IPS-20b (cell line): Measurements from ENCODE around the gene MRPS14.

Source experiments
- H3K27ac ChIP-seq: one replicate; pipeline ENCODE4 v1.5.1; 2013; ENCODE audit warnings: low read length
- H3K27me3 ChIP-seq: 2 replicates; pipeline ENCODE4 v1.6.1; 2013; ENCODE audit warnings: mild to moderate bottlenecking, low read length, inconsistent platforms; ENCODE audit not compliant: insufficient read depth
- H3K36me3 ChIP-seq: 2 replicates; pipeline ENCODE4 v1.6.1; 2013; ENCODE audit warnings: low read depth, mild to moderate bottlenecking, inconsistent platforms, low read length, moderate library complexity; ENCODE audit not compliant: insufficient read depth
- H3K4me1 ChIP-seq: 2 replicates; pipeline ENCODE4 v1.6.1; 2013; ENCODE audit warnings: mild to moderate bottlenecking, control low read depth, inconsistent platforms, low read length, moderate library complexity; ENCODE audit not compliant: insufficient read depth
- H3K4me3 ChIP-seq: 2 replicates; pipeline ENCODE4 v1.5.1; 2013; ENCODE audit warnings: mild to moderate bottlenecking, low read length, inconsistent platforms
- H3K9ac ChIP-seq: 2 replicates; pipeline ENCODE4 v1.6.1; 2013; ENCODE audit warnings: low read depth, mild to moderate bottlenecking, inconsistent platforms, low read length, moderate library complexity
- H3K9me3 ChIP-seq: 2 replicates; pipeline ENCODE4 v1.6.1; 2013; ENCODE audit warnings: mild to moderate bottlenecking, low read depth, low read length, inconsistent platforms; ENCODE audit not compliant: insufficient read depth

The MRPS14 gene

GRCh38 chr1:174996476-174996875, 26.7 kb downstream of the MRPS14 start:
- H3K27ac ChIP-seq: no peak overlapping the region
- H3K36me3 ChIP-seq: peaks cover 26% of the 10 kb centered on the region
- H3K4me1 ChIP-seq: peaks cover 7% of the 10 kb centered on the region

GRCh38 chr1:174995916-174996315, 27.3 kb downstream of the MRPS14 start:
- peaks cover 7% of the 10 kb centered on the region for H3K4me1 ChIP-seq
- H3K36me3 ChIP-seq: peaks cover 32% of the 10 kb centered on the region
- H3K9me3 ChIP-seq: no peaks in the 10 kb centered on the region
- H3K4me3 ChIP-seq: no peak overlapping the region
- no peak overlapping the region for H3K27ac ChIP-seq
- no peak overlapping the region for H3K9ac ChIP-seq
- no peaks in the 10 kb centered on the region for H3K27me3 ChIP-seq

More at GRCh38 chr1:174996476-174996875, 26.7 kb downstream of the MRPS14 start:
- Histone ChIP-seq H3K9me3 (no peaks in the 10 kb centered on the region), H3K4me3 (no peak overlapping the region), H3K27me3 (no peaks in the 10 kb centered on the region), H3K9ac (no peak overlapping the region)

GRCh38 chr1:174995121-174995520, 28.1 kb downstream of the MRPS14 start:
- Histone ChIP-seq H3K27me3 (no peaks in the 10 kb centered on the region), H3K36me3 (peaks cover 40% of the 10 kb centered on the region), H3K4me3 (no peak overlapping the region), H3K27ac (no peak overlapping the region), H3K4me1 (peaks cover 7% of the 10 kb centered on the region), H3K9me3 (no peaks in the 10 kb centered on the region), H3K9ac (no peak overlapping the region)

- H3K36me3 ChIP-seq: peaks cover 73% of the 10 kb centered on the region
- no peak overlapping the region for H3K4me3 ChIP-seq
- H3K27me3 ChIP-seq: no peaks in the 10 kb centered on the region
- H3K9me3 ChIP-seq: no peaks in the 10 kb centered on the region
- H3K27ac ChIP-seq: no peak overlapping the region
- no peak overlapping the region for H3K9ac ChIP-seq
- H3K4me1 ChIP-seq: no peaks in the 10 kb centered on the region
Observed at GRCh38 chr1:174991473-174991872, 31.8 kb downstream of the MRPS14 start.

- H3K9ac ChIP-seq: no peak overlapping the region
- H3K4me3 ChIP-seq: no peak overlapping the region
Observed at GRCh38 chr1:174990382-174990999, 32.7 kb downstream of the MRPS14 start.

GRCh38 chr1:174989536-174990220, 33.5 kb downstream of the MRPS14 start:
- Histone ChIP-seq H3K27ac (no peak overlapping the region), H3K4me1 (no peaks in the 10 kb centered on the region), H3K27me3 (no peaks in the 10 kb centered on the region), H3K36me3 (peaks cover 90% of the 10 kb centered on the region), H3K9ac (no peak overlapping the region), H3K9me3 (no peaks in the 10 kb centered on the region), H3K4me3 (no peak overlapping the region)

More at GRCh38 chr1:174990382-174990999, 32.7 kb downstream of the MRPS14 start:
- no peaks in the 10 kb centered on the region for H3K9me3 ChIP-seq
- H3K4me1 ChIP-seq: no peaks in the 10 kb centered on the region
- no peaks in the 10 kb centered on the region for H3K27me3 ChIP-seq
- H3K27ac ChIP-seq: no peak overlapping the region
- H3K36me3 ChIP-seq: peaks cover 81% of the 10 kb centered on the region

GRCh38 chr1:174988986-174989385, 34.2 kb downstream of the MRPS14 start:
- Histone ChIP-seq H3K27me3 (no peaks in the 10 kb centered on the region), H3K9ac (no peak overlapping the region), H3K27ac (no peak overlapping the region), H3K4me3 (no peak overlapping the region), H3K4me1 (no peaks in the 10 kb centered on the region), H3K36me3 (peaks cover 95% of the 10 kb centered on the region), H3K9me3 (no peaks in the 10 kb centered on the region)

- H3K9me3 ChIP-seq: no peaks in the 10 kb centered on the region
- H3K36me3 ChIP-seq: peaks cover 95% of the 10 kb centered on the region
- no peaks in the 10 kb centered on the region for H3K4me1 ChIP-seq
- H3K27me3 ChIP-seq: no peaks in the 10 kb centered on the region
- no peak overlapping the region for H3K27ac ChIP-seq
- H3K9ac ChIP-seq: no peak overlapping the region
- H3K4me3 ChIP-seq: no peak overlapping the region
Observed at GRCh38 chr1:174988539-174988938, 34.7 kb downstream of the MRPS14 start.

- H3K27me3 ChIP-seq: no peaks in the 10 kb centered on the region
- H3K27ac ChIP-seq: no peak overlapping the region
- H3K4me3 ChIP-seq: no peak overlapping the region
- no peaks in the 10 kb centered on the region for H3K4me1 ChIP-seq
- H3K9me3 ChIP-seq: no peaks in the 10 kb centered on the region
- H3K36me3 ChIP-seq: peaks cover 95% of the 10 kb centered on the region
- no peak overlapping the region for H3K9ac ChIP-seq
Observed at GRCh38 chr1:174984952-174985351, 38.3 kb downstream of the MRPS14 start.

GRCh38 chr1:174982971-174983689, 40.1 kb downstream of the MRPS14 start:
- H3K9ac ChIP-seq: no peak overlapping the region
- no peak overlapping the region for H3K4me3 ChIP-seq
- H3K27ac ChIP-seq: no peak overlapping the region
- H3K4me1 ChIP-seq: no peaks in the 10 kb centered on the region
- peaks cover 95% of the 10 kb centered on the region for H3K36me3 ChIP-seq
- no peaks in the 10 kb centered on the region for H3K27me3 ChIP-seq
- H3K9me3 ChIP-seq: no peaks in the 10 kb centered on the region

- no peaks in the 10 kb centered on the region for H3K9me3 ChIP-seq
- H3K4me3 ChIP-seq: no peak overlapping the region
- H3K36me3 ChIP-seq: peaks cover 98% of the 10 kb centered on the region
- no peaks in the 10 kb centered on the region for H3K27me3 ChIP-seq
- no peaks in the 10 kb centered on the region for H3K4me1 ChIP-seq
- no peak overlapping the region for H3K9ac ChIP-seq
- no peak overlapping the region for H3K27ac ChIP-seq
Observed at GRCh38 chr1:174976436-174977108, 46.7 kb downstream of the MRPS14 start.
